ENCODE data around the gene SLCO1A2.
A peak's percentile ranks its signal among the peaks of the same experiment; 100 is the strongest.

Gene SLCO1A2

DNA sequence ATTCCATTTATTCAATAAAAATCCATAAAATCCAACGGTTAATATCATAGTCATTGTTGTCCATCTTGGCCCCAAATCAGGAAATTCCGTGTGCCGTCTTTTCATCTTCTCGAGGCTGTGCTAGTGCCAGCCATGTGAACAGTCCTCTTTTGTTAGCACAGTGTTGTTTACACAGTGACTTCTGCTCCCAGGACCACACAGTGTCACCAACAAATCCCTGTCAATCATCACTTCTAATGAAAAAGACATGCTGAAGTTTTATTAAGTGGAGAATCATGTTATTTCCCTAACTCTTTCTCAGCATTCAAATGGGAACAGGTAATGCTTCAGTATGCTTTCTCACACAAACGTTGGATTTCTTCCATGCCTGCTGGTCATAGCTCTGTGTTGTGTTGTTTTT, 1.9 kb upstream of the SLCO1A2 start:
- no peak for DNase-seq (ENCODE audit: low read depth, low spot score)
- no peak overlapping the region for H3K27ac ChIP-seq

DNA sequence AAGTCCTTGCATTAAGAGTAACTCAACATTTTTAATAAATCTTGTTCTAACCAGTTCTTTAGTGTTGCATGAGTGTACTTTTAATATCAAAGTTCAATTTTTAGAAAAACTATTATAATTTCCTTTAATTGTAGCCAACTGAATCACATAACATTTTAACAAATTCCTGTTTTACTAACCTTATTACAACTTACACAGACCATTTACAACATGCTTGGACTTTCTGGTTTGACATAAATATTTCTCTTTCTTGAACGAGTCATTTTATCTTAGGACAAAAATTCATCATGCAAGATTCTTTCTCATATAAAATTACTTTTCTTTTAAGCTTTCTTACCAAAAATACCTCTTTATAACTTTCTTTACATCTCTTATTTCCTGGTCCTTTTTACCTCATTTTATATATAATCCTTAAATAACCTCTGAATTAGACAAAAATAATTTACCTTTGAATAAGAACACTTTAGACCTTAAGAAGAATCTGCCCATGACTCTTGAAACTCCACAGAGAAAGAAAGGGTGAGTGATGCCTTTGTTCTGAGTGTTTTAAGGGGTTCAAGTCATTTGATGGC, 3.9 kb downstream of the SLCO1A2 start:
- DNase-seq (ENCODE audit: low read depth, low spot score), result no peak
- H3K27ac ChIP-seq, result no peak overlapping the region

DNA sequence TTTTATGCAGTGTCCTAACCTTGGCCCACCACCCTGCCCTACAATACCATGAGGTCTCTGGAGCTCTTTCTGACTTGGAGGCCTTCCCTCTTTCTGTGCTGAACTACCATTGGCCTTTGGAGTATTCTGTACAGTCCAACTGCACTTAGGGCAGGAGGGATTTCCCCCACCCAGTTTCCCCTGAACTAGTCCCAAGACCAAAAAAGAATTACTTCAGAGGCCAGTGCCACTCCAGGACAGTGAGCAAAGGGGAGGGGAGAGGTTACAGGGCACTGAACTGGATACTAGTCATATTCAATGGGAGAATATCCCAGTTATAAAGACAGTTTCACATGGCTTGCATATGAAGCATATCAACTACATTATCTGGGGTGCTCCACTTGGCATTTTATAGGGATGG, 6.1 kb downstream of the SLCO1A2 start:
- H3K27ac ChIP-seq, result no peak overlapping the region
- DNase-seq (ENCODE audit: low read depth, low spot score), result no peak

DNA sequence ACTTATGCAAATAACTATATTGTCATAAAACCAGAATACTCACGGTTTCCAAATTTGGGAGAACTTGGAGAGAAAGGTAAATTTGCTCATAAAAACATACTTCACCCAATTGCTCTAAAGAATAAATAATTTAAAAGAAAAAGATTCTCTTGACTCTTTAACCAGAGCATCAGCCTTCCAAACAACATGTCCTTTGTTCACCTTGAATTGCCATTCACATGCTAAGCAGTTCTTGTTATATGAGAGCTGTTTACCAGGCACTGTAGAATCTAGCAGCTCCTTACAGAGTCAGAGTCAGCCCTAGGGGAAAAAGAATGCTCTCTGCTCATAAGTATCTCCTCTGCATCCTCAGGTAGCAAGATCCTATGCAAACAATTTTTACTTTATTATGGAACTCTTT, 10.2 kb downstream of the SLCO1A2 start:
- H3K27ac ChIP-seq, result no peak overlapping the region
- no peak for DNase-seq (ENCODE audit: low read depth, low spot score)

DNA sequence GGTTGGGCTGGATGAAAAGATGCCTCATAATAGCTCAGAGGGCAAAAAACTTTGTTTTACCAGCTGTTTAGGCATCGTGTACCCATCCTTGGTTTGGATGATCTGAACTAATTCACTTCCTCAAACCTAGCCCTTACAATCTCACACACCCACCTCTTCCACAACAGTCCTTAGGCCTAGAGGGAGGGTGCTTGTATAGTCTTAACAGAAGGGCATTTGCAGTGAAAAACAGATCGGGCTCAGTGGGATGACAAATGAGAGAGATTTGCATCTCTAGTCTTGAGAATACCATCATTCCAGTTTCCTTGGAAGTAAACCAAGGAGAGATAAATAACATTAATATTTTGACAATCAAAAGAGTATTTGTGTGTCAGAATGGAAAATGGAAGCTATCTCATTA, 11.0 kb downstream of the SLCO1A2 start:
- no peak for DNase-seq (ENCODE audit: low read depth, low spot score)

DNA sequence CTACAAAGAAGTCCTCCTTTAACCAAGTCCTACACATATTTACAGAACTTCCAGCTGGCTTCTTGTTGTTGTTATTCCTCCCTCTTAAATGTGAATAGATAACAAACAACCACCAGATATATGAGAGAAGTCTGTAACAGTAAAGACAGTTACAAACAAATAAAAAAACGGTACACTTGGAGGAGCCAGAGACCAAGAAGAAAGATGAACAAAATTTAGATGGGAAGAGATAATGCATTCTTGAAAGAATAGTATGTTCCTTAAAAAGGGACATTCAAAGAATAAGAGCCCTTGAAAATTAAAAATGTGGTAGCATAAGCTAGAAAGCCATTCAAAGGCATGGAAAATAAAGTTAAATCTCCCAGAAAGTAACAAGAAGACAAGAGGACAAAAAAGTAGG, 25.9 kb downstream of the SLCO1A2 start:
- H3K27ac ChIP-seq, result no peak overlapping the region
- no peak for DNase-seq (ENCODE audit: low read depth, low spot score)

More for the DNA sequence above, 11.0 kb downstream of the SLCO1A2 start:
- H3K27ac ChIP-seq, result no peak overlapping the region

DNA sequence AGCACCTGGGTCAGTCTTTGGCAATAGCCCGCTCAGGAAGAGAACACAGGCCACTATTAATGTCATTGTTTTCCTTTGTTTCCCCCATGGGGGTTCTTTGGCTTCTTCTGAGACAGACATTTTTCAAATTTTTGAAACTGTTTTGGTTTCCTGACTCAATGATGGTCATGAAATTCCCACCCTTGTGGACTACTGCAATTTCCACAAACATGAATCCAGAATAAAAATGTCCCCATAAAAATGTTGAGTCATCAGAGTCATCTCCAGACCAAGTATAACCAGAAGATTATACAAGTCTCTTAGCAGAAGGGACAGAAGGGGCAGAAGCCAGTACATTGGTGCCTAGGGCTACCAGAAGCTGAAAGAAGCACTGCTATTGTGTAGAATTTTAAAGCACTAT, 29.1 kb downstream of the SLCO1A2 start:
- no peak overlapping the region for H3K27ac ChIP-seq
- DNase-seq (ENCODE audit: low read depth, low spot score), result no peak

DNA sequence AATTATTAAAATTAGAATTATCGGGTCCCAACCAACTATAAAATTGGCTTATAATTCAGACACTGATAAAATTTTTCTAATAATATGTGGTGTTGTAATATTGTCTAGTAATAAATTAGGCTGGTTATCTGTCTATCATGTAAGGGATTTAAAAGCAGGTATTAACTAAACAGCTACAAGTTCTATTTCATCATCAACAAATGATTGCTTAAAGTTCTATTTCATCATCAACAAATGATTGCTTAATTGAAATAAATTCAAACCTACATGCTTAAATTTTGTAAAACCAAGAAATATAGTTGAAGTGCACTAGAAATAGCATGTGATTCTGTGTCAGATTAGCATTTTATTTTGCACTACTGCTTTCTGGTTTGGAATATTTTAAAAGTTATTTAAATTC, 34.1 kb downstream of the SLCO1A2 start:
- no peak for DNase-seq (ENCODE audit: low read depth, low spot score)
- H3K27ac ChIP-seq, result no peak overlapping the region

DNA sequence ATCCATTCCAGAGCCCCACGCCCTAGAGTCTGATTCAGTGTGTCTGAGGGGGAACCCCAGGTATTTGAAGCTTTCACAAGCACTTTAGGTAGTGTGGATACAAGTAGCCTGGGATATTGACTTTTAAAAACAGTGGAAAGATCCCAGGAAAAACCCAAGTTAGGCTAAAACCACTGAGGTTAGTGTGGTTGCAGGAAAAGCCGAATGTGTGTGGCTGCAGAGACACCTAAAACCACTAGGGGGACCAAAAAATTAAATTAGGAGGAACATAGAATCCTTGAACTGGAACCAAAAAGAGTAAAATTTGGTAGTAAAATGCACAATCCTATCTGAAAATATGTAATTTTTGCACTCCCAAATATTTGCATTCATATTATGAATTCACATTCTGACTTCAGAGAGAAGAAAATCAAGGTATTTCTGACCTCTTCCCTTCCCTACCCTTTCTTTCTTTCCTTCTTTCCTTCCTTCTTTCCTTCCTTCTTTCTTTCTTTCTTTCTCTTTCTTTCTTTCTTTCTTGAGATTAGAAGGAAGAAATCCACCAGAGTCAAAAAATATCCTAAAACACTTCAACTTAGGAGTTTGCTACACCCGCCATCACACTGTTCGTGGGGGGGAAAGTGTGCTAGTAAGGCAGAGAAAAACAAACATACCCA, 37.8 kb downstream of the SLCO1A2 start:
- H3K27ac ChIP-seq, result no peak overlapping the region
- DNase-seq (ENCODE audit: low read depth, low spot score), result no peak

DNA sequence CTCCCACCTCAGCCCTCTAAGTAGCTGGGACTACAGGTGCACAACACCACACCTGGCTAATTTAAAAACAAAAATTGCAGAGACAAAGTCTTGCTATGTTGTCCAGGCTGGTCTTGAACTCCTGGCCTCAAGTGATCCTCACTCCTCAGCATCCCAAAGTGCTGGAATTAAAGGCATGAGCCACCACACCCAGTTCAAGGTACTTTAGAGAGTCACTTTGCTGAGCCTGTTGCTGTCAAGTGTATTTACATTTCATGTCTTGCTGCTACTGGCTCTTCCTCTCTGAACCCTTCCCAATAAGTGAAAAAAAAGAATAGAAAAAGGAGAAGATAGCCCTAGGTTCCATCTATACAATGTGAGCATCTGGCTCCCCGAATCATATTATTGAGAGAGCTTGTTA, 38.4 kb downstream of the SLCO1A2 start:
- no peak overlapping the region for H3K27ac ChIP-seq
- DNase-seq (ENCODE audit: low read depth, low spot score), result no peak

DNA sequence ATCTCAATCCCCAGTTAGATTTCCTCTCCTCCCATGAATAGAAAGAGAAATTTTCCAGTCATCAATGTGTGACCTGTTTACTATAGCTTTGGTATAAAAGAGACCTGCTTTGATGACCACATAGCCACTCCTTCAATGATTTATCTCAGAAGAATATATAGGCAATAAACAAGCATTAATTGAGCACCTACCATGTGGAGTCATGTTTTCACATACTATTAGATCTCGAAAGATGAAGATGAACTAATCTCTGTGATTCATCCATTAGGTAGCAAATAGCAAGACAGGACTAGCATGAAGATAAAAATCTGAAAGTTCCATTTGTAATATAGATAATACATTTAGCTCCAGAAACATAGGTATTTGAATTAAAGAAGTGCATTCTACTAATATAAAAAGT, 40.5 kb downstream of the SLCO1A2 start:
- peak; percentile 31 for DNase-seq (ENCODE audit: low read depth, low spot score)
- H3K27ac ChIP-seq, result no peak overlapping the region

DNA sequence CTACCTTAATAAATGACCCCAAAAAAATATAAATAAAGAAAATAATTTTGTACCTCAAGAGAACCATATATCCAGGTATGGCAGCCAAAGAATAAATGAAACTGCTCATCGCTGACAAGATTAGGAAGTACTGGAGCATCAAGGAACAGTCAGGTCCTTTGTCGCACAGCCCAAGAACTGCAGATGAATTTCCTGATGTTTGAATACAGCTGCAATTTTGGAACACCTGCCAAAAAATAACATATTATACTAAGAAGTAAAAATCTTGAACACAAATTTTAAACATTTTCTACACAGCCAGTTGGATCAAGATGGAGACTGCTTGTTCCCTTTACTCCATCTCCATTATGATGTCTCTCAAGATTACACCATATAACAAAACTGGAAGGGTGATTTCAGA, 42.6 kb downstream of the SLCO1A2 start:
- DNase-seq (ENCODE audit: low read depth, low spot score), result no peak
- no peak overlapping the region for H3K27ac ChIP-seq

DNA sequence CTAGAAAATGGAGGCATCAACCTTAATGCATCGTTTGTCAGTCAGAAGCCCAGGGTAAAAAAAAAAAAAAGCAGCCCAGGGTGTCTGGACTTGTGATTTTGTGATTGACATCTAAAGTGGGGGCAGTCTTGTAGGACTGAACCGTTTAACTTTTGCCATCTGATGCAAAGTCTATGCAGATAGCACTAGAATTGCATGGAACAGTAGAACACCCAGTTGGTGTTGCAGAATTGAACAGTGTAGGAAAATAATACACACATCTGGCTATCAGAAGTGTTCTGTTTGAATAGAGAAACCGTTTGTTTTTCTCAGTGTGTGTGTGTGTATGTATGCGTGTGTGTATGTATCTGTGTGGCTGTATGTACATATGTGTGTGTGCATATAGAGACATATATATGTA, 45.0 kb downstream of the SLCO1A2 start:
- DNase-seq (ENCODE audit: low read depth, low spot score), result no peak

DNA sequence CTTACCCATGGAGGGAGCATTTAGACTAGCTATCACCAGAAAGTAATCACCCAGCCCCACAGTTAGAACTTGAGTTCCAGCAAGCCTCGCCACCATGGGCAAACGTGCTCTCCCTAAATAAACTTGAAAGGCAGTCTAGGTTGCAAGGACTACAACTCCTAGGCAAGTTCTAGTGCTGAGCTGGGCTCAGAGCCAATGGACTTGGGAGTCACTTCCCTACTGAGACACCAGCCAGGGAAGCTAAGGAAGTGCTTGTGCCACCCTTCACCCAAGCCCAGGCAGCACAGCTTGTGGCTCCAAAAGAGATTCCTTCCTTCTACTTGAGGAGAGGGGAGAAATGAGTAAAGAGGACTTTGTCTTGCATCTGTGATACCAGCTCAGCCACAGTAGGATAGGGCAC, 57.9 kb downstream of the SLCO1A2 start:
- no peak for DNase-seq (ENCODE audit: low read depth, low spot score)

More for the DNA sequence above, 45.0 kb downstream of the SLCO1A2 start:
- H3K27ac ChIP-seq, result no peak overlapping the region

DNA sequence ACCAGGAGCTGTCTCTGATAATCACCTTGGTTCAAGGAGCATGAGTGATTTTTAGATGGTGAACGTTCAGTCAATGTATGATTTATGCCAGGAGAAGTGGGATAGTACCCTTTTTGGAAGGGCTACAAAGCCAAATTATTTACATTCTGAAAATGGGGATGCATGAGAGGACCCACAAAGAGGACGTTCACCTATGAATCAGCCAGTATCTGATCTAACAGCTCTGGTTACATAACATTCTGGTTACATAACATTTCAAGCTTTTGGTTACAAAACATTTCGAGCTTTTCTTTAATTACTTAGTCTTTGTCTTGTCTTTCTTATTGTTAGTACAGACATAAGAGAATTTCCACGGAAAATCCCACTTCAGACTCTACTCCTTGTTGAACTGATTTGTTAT, 68.8 kb downstream of the SLCO1A2 start:
- DNase-seq (ENCODE audit: low read depth, low spot score), result no peak
- H3K27ac ChIP-seq, result no peak overlapping the region

More for the DNA sequence above, 57.9 kb downstream of the SLCO1A2 start:
- no peak overlapping the region for H3K27ac ChIP-seq

DNA sequence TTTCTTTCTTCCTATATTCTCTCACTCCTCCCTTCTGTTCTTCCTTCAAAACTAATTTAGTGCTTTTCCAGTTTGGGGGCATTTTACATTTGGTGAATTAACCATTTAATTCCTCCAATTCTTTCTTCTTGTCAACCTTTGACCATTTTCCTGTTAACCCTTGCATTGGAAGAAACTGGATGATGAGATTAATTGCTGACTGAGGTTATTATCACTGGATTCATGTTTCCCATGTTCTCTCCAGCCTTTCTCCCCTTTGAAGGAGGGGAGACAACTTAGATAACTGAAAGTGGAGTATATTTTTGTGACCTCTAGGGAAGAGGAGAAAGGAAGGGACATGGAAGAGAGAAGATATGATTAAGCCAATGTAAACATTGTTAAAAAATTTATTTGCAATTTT, 70.5 kb downstream of the SLCO1A2 start:
- no peak for DNase-seq (ENCODE audit: low read depth, low spot score)
- H3K27ac ChIP-seq, result no peak overlapping the region

DNA sequence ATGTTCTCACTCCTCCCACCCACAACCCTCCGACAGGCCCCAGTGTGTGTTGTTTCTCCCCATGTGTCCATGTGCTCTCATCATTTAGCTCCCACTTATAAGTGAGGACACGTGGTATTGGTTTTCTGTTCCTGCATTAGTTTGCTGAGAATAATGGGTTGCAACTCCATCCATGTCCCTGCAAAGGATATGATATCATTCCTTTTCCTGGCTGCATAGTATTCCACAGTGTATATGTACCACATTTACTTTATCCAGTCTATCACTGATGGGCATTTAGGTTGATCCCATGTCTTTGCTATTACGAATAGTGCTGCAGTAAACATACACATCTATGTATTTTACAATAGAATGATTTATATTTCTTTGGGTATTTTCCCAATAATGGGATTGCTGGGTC, 77.5 kb downstream of the SLCO1A2 start:
- H3K27ac ChIP-seq, result no peak overlapping the region
- DNase-seq (ENCODE audit: low read depth, low spot score), result no peak

DNA sequence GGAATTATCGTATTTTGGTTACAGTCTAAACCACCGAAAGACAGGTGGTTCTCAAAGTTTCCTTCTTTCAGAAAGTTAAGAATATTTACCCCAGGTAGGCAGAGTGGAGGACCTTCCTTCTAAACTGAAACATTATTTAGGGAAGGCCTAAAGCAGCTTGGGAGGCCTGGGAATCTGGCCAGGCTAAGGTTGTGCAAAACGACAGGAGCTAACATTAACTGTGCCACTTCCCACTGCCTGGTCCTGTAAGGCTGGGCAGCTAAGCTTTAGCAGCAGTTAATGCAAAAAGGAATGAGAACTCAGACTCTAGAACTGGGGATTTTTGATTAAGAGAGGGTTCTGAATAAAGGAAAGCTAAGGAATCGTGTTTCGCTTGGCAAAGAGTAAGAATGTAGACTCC, 82.6 kb downstream of the SLCO1A2 start:
- no peak overlapping the region for H3K27ac ChIP-seq
- DNase-seq (ENCODE audit: low read depth, low spot score), result no peak

DNA sequence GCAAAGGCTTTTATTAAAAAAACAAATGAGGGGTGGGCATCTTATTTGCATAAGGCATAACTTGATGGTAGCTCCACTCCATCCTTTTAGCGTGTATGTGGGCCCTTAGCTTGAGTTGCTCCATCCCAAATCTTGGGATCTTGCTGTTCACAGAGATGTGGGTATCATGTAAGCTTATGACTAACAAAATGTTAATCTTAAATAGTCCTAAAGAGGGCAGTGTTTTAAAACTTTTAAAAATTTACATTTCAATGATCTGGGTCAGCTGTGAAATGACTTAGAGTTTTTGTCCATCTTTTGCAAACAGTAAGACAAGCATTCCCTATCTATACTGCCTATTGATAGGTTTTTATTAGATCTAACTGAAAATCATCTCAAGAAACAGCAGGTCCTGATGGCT, 86.0 kb downstream of the SLCO1A2 start:
- no peak for DNase-seq (ENCODE audit: low read depth, low spot score)
- H3K27ac ChIP-seq, result no peak overlapping the region

DNA sequence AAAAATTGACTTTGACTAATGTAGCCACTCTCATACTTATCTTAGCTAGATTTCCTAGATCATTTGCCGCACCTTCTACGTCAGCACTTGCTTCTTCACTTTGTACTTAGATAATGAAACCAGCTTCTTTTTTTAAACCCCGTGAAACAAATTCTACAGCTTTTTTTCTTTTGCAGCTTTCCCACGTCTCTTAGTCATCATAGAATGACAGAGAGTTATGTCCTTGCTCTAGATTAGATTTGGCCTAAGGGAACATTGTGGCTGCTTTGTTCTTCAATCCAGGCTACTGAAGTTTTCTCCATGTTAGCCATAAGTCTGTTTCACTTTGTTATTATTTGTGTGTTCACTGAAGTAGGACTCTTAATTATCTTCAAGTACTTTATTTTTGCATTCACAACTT, 94.9 kb downstream of the SLCO1A2 start:
- no peak for DNase-seq (ENCODE audit: low read depth, low spot score)
- no peak overlapping the region for H3K27ac ChIP-seq

DNA sequence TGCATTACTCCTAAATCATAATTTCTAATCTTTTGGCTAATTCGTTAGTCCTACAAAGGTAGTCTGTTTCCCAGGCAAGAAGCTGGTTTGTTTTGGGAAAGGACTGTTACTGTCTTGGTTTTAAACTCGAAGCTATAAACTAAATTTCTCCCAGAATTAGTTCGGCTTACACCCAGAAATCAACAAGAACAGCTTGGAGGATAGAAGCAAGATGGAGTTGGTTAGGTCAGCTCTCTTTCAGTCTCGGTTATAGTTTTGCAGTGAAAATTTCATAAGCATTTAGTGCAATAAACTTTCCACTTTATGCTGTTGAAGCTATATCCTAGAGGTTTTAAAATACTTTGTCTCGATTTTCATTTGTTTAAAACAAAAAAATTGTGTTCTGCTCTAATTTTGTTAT, 100.3 kb downstream of the SLCO1A2 start:
- no peak for DNase-seq (ENCODE audit: low read depth, low spot score)
- H3K27ac ChIP-seq, result no peak overlapping the region

DNA sequence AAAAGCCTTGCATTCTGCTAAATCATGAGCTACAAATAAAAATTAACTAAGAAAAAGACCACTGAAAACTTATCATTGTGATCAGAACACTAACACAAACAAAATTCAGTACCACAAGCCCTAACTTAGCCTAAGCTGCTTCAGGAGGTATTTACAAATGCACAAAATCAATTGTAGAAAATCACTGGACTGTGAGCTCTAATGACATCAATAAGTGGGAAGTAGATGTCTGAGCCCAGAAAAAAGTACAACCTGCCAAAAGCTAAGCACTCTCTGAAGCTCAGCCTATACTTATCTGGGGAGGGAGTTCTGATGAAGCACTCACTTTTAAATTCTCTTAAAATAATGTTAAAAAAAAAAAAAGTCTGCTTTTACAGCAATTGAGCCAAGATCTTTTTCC, 110.8 kb downstream of the SLCO1A2 start:
- H3K27ac ChIP-seq, result no peak overlapping the region
- no peak for DNase-seq (ENCODE audit: low read depth, low spot score)
